Stomach (tissue), 9 donors: ENCODE results near the gene TAGLN2. TPM values are rescaled to one million over a fixed set of nuclear protein-coding genes. Genes with fewer than 3 reads are reported as not detected.

Experiments used
- DNase-seq, 2 donors: peaks; one replicate each; pipeline versions ENCODE4 v3.0.0 to v3.0.0-alpha.2; 2013 to 2019
- H3K27ac ChIP-seq, 5 donors: fragments of 200-600 bp in 4 of 5; sonication (generic) in 4 of 5; one replicate each; pipeline ENCODE4 v1.5.1; 2013 to 2019; ENCODE audit warnings: mild to moderate bottlenecking in 1 of 5, moderate library complexity in 1 of 5
- H3K27me3 ChIP-seq, 3 donors: fragments of 200-600 bp; sonication (generic); one replicate each; pipeline ENCODE4 v1.5.1; 2017 to 2019; ENCODE audit warnings: mixed run types in 1 of 3
- H3K36me3 ChIP-seq, 4 donors: fragments of 200-600 bp; sonication (generic); 1 replicate in 3 of 4; 2 replicates in 1 of 4; pipeline ENCODE4 v1.5.1; 2016 to 2019
- H3K4me1 ChIP-seq, 4 donors: fragments of 200-600 bp; sonication (generic); one replicate each; pipeline ENCODE4 v1.5.1; 2016 to 2019
- H3K4me3 ChIP-seq, 4 donors: fragments of 200-600 bp; sonication (generic) in 3 of 4; one replicate each; pipeline ENCODE4 v1.5.1; 2016 to 2019; ENCODE audit warnings: mild to moderate bottlenecking in 1 of 4
- H3K9me3 ChIP-seq, 4 donors: fragments of 200-600 bp; sonication (generic); one replicate each; pipeline ENCODE4 v1.5.1; 2016 to 2019
- CTCF ChIP-seq, 7 experiments: fragments of 450-650 bp in 4 of 7; fragments of 200-600 bp in 3 of 7; sonication (generic) in 3 of 7; IDR thresholded peaks; one replicate each; pipeline ENCODE4 v1.5.1; 2016 to 2019; ENCODE audit warnings: antibody characterized with exemption in 7 of 7, control low read depth in 2 of 7, mild to moderate bottlenecking in 1 of 7
- EP300 ChIP-seq: sonication (generic); formaldehyde crosslinking; IDR thresholded peaks from one replicate; pipeline ENCODE4 v1.6.1; 2017; ENCODE audit warnings: antibody characterized with exemption
- POLR2A ChIP-seq, 4 donors: fragments of 450-650 bp; IDR thresholded peaks; one replicate each; pipeline ENCODE4 v1.6.1; 2016; ENCODE audit warnings: antibody characterized with exemption in 4 of 4, control low read depth in 2 of 4, mild to moderate bottlenecking in 1 of 4, moderate library complexity in 1 of 4
- POLR2AphosphoS5 ChIP-seq, 3 donors: sonication (generic); formaldehyde crosslinking; IDR thresholded peaks; one replicate each; pipeline ENCODE4 v1.6.1; 2016; ENCODE audit warnings: antibody characterized with exemption in 3 of 3
- WGBS, 5 donors: extraction: QIAGEN DNeasy Blood & Tissue Kit in 3 of 5; methylation state at CpG; one replicate each; pipeline versions ENCODE4 v1.1.5 to v1.1.7; 2013 to 2018; 5-methylcytosine and 5-hydroxymethylcytosine counted together
- intact Hi-C: fragments of 100-400 bp; cut with DNase I; formaldehyde crosslinking; loops from one replicate; pipeline ENCODE4 v1.15.1; 2023; ENCODE audit warnings: low total_unique reads
- polyA plus RNA-seq, 3 donors: library from polyadenylated mRNA; stranded (reverse); fragments of 200-250 nt; gene quantifications; one replicate each; pipeline ENCODE4 v1.2.3, GENCODE V29; 2013
- small RNA-seq, 4 donors: library from RNA; depleted of rRNA; stranded (forward); fragments of <200 nt; gene quantifications; one replicate each; pipeline ENCODE3, GENCODE V24; 2016
- total RNA-seq, 5 donors: library from RNA; depleted of rRNA; stranded (reverse); fragments of >200 nt; gene quantifications; one replicate each; pipeline versions ENCODE4 v1.1.0 to v1.2.3, GENCODE V29; 2014 to 2016
- donor health status: healthy with polysubstance abuse.
- donor health status: Bipolar disorder and iron deficiency.
- donor health status: healthy.

Gene TAGLN2
- total and polyA plus RNA-seq, 8 donors, result 49.0 to 1,290 (median 292) TPM

GRCh38 chr1:159869607-159870006 lies 55.7 kb downstream of the TAGLN2 start:
- WGBS, 5 donors, result 33 to 67% (median 47%) methylated on average over 1 of the region's 1 CpG
- TF ChIP-seq POLR2A (IDR thresholded peaks at IDR 0.05), result no peak
- Histone ChIP-seq H3K27me3 (peaks cover 0 to 37% (median 0%) of the 10 kb centered on the region in 3 donors), H3K4me3 (no peak overlapping the region), H3K27ac (no peak overlapping the region), H3K9me3 (no peaks in the 10 kb centered on the region), H3K36me3 (no peaks in the 10 kb centered on the region), H3K4me1 (peaks cover 7 to 25% (median 21%) of the 10 kb centered on the region in 4 donors)
- no peak for DNase-seq
- intact Hi-C loops, result no loop called here

GRCh38 chr1:159869173-159869572 lies 56.1 kb downstream of the TAGLN2 start:
- no peak for DNase-seq
- no peak overlapping the region for H3K4me3 ChIP-seq
- H3K27ac ChIP-seq, result no peak overlapping the region
- 43 to 49% (median 45%) methylated on average over 3 to 4 of the region's 4 CpGs for WGBS, 5 donors
- H3K36me3 ChIP-seq, result no peaks in the 10 kb centered on the region
- H3K4me1 ChIP-seq, result peaks cover 7 to 25% (median 21%) of the 10 kb centered on the region in 4 donors
- peaks cover 0 to 37% (median 0%) of the 10 kb centered on the region in 3 donors for H3K27me3 ChIP-seq
- TF ChIP-seq POLR2A (IDR thresholded peaks at IDR 0.05) (no peak), POLR2AphosphoS5 (IDR thresholded peaks at IDR 0.05) (no peak), EP300 (no peak), CTCF (IDR thresholded peaks at IDR 0.05) (no peak)
- no peaks in the 10 kb centered on the region for H3K9me3 ChIP-seq
- intact Hi-C loops, result no loop called here

GRCh38 chr1:159868766-159869165 lies 56.5 kb downstream of the TAGLN2 start:
- H3K4me3 ChIP-seq, result no peak overlapping the region
- no peak for DNase-seq
- peak overlapping the region in 1 of 5 donors; percentile 61 for H3K27ac ChIP-seq
- intact Hi-C loops, result no loop called here
- WGBS, 5 donors, result 58 to 84% (median 81%) methylated on average over 2 to 3 of the region's 3 CpGs
- peaks cover 7 to 25% (median 21%) of the 10 kb centered on the region in 4 donors for H3K4me1 ChIP-seq
- no peaks in the 10 kb centered on the region for H3K36me3 ChIP-seq
- peaks cover 0 to 37% (median 0%) of the 10 kb centered on the region in 3 donors for H3K27me3 ChIP-seq
- H3K9me3 ChIP-seq, result no peaks in the 10 kb centered on the region
- TF ChIP-seq POLR2A (IDR thresholded peaks at IDR 0.05) (no peak), POLR2AphosphoS5 (IDR thresholded peaks at IDR 0.05) (no peak), EP300 (no peak), CTCF (IDR thresholded peaks at IDR 0.05) (no peak)

Small RNA genes lying within 50 kb of the gene (small RNA-seq; reads per million reads assigned to genes)
- 0 reads per million in 4 donors for gene MIR4259

Other genes starting within 250 kb of the TAGLN2 start
- not detected for gene CRP, start 210.9 kb downstream of the TAGLN2 start, total RNA-seq
- under 1 TPM in 1 of 3 donors, not detected in 2; 0.10 TPM for gene CRP, start 210.9 kb downstream of the TAGLN2 start, polyA plus RNA-seq
- gene DUSP23, start 144.5 kb downstream of the TAGLN2 start, total RNA-seq, result 10 to 100 TPM in 3 of 5 donors, 1 to 10 TPM in 1, not detected in 1; 3.6 to 84.3 (median 27.2) TPM
- 100 to 1,000 TPM in 1 of 3 donors, 10 to 100 TPM in 2; 80.7 to 107 (median 86.5) TPM for gene DUSP23, start 144.5 kb downstream of the TAGLN2 start, polyA plus RNA-seq
- gene FCRL6, start 123.1 kb downstream of the TAGLN2 start, total RNA-seq, result not detected
- gene FCRL6, start 123.1 kb downstream of the TAGLN2 start, polyA plus RNA-seq, result not detected
- 1 to 10 TPM in 3 of 5 donors, not detected in 2; 2.0 to 4.5 (median 2.9) TPM for gene SLAMF8, start 98.6 kb downstream of the TAGLN2 start, total RNA-seq
- 1 to 10 TPM in 2 of 3 donors, under 1 TPM in 1; 0.76 to 3.1 (median 1.9) TPM for gene SLAMF8, start 98.6 kb downstream of the TAGLN2 start, polyA plus RNA-seq
- 1 to 10 TPM in 1 of 5 donors, not detected in 4; 2.5 TPM for gene VSIG8, start 62.9 kb downstream of the TAGLN2 start, total RNA-seq
- gene VSIG8, start 62.9 kb downstream of the TAGLN2 start, polyA plus RNA-seq, result under 1 TPM in 1 of 3 donors, not detected in 2; 0.30 TPM
- 1 to 10 TPM in 1 of 5 donors, under 1 TPM in 1, not detected in 3; 0.73 to 1.0 TPM for gene CFAP45, start 25.3 kb downstream of the TAGLN2 start, total RNA-seq
- gene CFAP45, start 25.3 kb downstream of the TAGLN2 start, polyA plus RNA-seq, result under 1 TPM in 2 of 3 donors, not detected in 1; 0.30 to 0.31 TPM
- 10 to 100 TPM in 3 of 5 donors, 1 to 10 TPM in 2; 4.9 to 36.2 (median 15.6) TPM for gene IGSF9, start 20.1 kb upstream of the TAGLN2 start, total RNA-seq
- 1 to 10 TPM; 2.0 to 8.2 (median 7.3) TPM for gene IGSF9, start 20.1 kb upstream of the TAGLN2 start, polyA plus RNA-seq
- not detected for gene SLAMF9, start 28.7 kb upstream of the TAGLN2 start, total RNA-seq
- under 1 TPM in 1 of 3 donors, not detected in 2; 0.87 TPM for gene SLAMF9, start 28.7 kb upstream of the TAGLN2 start, polyA plus RNA-seq
- 1 to 10 TPM; 3.5 to 8.7 (median 6.6) TPM for gene PIGM, start 106.5 kb upstream of the TAGLN2 start, total RNA-seq
- 1 to 10 TPM in 2 of 3 donors, under 1 TPM in 1; 0.76 to 3.4 (median 1.6) TPM for gene PIGM, start 106.5 kb upstream of the TAGLN2 start, polyA plus RNA-seq
- not detected for gene KCNJ10, start 144.7 kb upstream of the TAGLN2 start, total RNA-seq
- gene KCNJ10, start 144.7 kb upstream of the TAGLN2 start, polyA plus RNA-seq, result 1 to 10 TPM in 1 of 3 donors, under 1 TPM in 2; 0.19 to 1.1 (median 0.78) TPM
- gene KCNJ9, start 156.0 kb upstream of the TAGLN2 start, total RNA-seq, result under 1 TPM in 1 of 5 donors, not detected in 4; 0.87 TPM
- under 1 TPM in 2 of 3 donors, not detected in 1; 0.03 to 0.06 TPM for gene KCNJ9, start 156.0 kb upstream of the TAGLN2 start, polyA plus RNA-seq
- 10 to 100 TPM in 3 of 5 donors, 1 to 10 TPM in 2; 4.7 to 65.2 (median 11.6) TPM for gene IGSF8, start 173.1 kb upstream of the TAGLN2 start, total RNA-seq
- 10 to 100 TPM in 2 of 3 donors, 1 to 10 TPM in 1; 5.8 to 21.7 (median 18.0) TPM for gene IGSF8, start 173.1 kb upstream of the TAGLN2 start, polyA plus RNA-seq
- gene ATP1A2, start 190.3 kb upstream of the TAGLN2 start, total RNA-seq, result 100 to 1,000 TPM in 1 of 5 donors, 10 to 100 TPM in 3, 1 to 10 TPM in 1; 7.0 to 104 (median 11.7) TPM
- 10 to 100 TPM in 1 of 3 donors, under 1 TPM in 2; 0.31 to 17.3 (median 0.56) TPM for gene ATP1A2, start 190.3 kb upstream of the TAGLN2 start, polyA plus RNA-seq
- gene ATP1A4, start 226.1 kb upstream of the TAGLN2 start, total RNA-seq, result under 1 TPM in 1 of 5 donors, not detected in 4; 0.37 TPM
- gene ATP1A4, start 226.1 kb upstream of the TAGLN2 start, polyA plus RNA-seq, result under 1 TPM in 1 of 3 donors, not detected in 2; 0.05 TPM